Measurements from ENCODE around the gene C1orf232. TPM values are rescaled to one million over a fixed set of nuclear protein-coding genes. Genes with fewer than 3 reads are reported as not detected.

C1orf232 gene
- total and polyA plus RNA-seq, 2 donors (not counting 1 experiment from before 2014, with no cell fraction given), result not detected

DNA sequence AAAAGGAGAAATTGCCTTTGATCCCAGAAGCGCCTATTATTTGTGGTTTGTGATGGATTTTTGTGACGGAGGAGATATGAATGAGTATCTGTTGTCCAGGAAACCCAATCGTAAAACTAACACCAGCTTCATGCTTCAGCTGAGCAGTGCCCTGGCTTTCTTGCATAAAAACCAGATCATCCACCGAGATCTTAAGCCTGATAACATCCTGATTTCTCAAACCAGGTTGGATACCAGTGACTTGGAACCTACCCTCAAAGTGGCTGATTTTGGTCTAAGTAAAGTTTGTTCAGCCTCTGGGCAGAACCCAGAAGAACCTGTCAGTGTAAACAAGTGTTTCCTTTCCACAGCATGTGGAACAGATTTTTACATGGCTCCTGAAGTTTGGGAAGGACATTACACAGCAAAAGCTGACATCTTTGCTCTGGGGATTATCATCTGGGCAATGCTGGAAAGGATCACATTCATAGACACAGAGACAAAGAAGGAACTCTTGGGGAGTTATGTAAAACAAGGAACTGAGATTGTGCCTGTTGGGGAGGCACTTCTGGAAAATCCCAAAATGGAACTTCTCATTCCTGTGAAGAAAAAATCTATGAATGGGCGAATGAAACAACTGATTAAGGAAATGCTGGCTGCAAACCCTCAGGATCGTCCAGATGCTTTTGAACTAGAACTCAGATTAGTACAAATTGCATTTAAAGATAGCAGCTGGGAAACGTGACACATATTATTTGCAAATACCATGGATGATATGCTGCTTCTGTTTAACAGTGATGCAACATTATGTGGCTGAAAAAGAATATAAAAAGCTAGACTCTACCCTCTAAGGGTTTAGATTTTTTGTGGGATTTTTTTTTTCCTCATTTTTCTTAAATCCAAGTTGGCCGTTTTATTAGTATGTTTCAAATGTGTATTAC lies 46.6 kb downstream of the C1orf232 start:
- Histone ChIP-seq H3K4me1 (ENCODE audit: control insufficient read depth in 2 of 2, insufficient read depth in 2 of 2, low read length in 2 of 2) (peaks cover 17 to 18% of the 10 kb centered on the region in 2 donors), H3K9ac (ENCODE audit: low read length) (no peak overlapping the region), H3K4me2 (replicated peaks; ENCODE audit: low read depth, low read length, poor library complexity, severe bottlenecking) (no peak overlapping the region), H4K20me1 (ENCODE audit: control insufficient read depth, insufficient read depth, low read length, poor library complexity, severe bottlenecking) (no peaks in the 10 kb centered on the region), H3K9me3 (ENCODE audit: control extremely low read depth in 1 of 3, control insufficient read depth in 2 of 3, insufficient read depth in 1 of 3, low read length in 2 of 3) (no peaks in the 10 kb centered on the region), H2AFZ (ENCODE audit: insufficient read depth, low read depth, low read length, poor library complexity, severe bottlenecking) (no peak overlapping the region), H3K27ac (ENCODE audit: low read length in 2 of 2) (no peak overlapping the region), H3K4me3 (ENCODE audit: control extremely low read depth in 1 of 5, extremely low read depth in 1 of 5, insufficient read depth in 1 of 5, low read depth in 2 of 5, low read length in 4 of 5) (no peak overlapping the region), H3K36me3 (replicated peaks in 1 of 2; ENCODE audit: control extremely low read depth in 1 of 2, control insufficient read depth in 1 of 2, extremely low read depth in 1 of 2, insufficient read depth in 2 of 2, low read length in 1 of 2) (peaks cover 0 to 27% of the 10 kb centered on the region in 2 experiments), H3K79me2 (ENCODE audit: control insufficient read depth, insufficient read depth, low read length) (peaks cover 15% of the 10 kb centered on the region), H3K27me3 (replicated peaks in 1 of 4; ENCODE audit: control extremely low read depth in 1 of 4, control insufficient read depth in 3 of 4, insufficient read depth in 4 of 4, low read length in 3 of 4) (no peaks in the 10 kb centered on the region)
- no peaks in the 10 kb centered on the region for H3K27me3 Mint-ChIP-seq
- ATAC-seq (ENCODE audit: low read depth) (no peak), DNase-seq (no peak)
- WGBS (ENCODE audit: insufficient coverage), result 100% methylated on average over 3 of the region's 8 CpGs
- H3K9me3 Mint-ChIP-seq (ENCODE audit: insufficient read depth), result no peaks in the 10 kb centered on the region
- ChIA-PET CTCF (interaction anchor here (1.1 to 3.8 kb wide), 2 partner anchors 9 to 22 kb away, joined by 6 to 21 read pairs; no protein-coding TSS in a partner anchor), POLR2A (interaction anchor here (0.6 kb wide), 1 partner anchor 8 kb away, joined by 4 read pairs; no protein-coding TSS in a partner anchor)
- peaks cover 19% of the 10 kb centered on the region for H3K4me1 Mint-ChIP-seq
- H3K27ac Mint-ChIP-seq, result no peak overlapping the region
- TF ChIP-seq, protein P1, sequence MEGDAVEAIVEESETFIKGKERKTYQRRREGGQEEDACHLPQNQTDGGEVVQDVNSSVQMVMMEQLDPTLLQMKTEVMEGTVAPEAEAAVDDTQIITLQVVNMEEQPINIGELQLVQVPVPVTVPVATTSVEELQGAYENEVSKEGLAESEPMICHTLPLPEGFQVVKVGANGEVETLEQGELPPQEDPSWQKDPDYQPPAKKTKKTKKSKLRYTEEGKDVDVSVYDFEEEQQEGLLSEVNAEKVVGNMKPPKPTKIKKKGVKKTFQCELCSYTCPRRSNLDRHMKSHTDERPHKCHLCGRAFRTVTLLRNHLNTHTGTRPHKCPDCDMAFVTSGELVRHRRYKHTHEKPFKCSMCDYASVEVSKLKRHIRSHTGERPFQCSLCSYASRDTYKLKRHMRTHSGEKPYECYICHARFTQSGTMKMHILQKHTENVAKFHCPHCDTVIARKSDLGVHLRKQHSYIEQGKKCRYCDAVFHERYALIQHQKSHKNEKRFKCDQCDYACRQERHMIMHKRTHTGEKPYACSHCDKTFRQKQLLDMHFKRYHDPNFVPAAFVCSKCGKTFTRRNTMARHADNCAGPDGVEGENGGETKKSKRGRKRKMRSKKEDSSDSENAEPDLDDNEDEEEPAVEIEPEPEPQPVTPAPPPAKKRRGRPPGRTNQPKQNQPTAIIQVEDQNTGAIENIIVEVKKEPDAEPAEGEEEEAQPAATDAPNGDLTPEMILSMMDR (IDR thresholded peaks at IDR 0.05), result no peak
- no peak for TF ChIP-seq EZH2 (IDR thresholded peaks at IDR 0.05; ENCODE audit: borderline replicate concordance, insufficient read depth, low read depth, low read length, poor library complexity, severe bottlenecking)
- intact Hi-C loops (cut with micrococcal nuclease), result no loop called here
- no peak overlapping the region for H3K4me3 Mint-ChIP-seq

Measured in B cell (primary cell).